Esophagus squamous epithelium (tissue), 4 donors: ENCODE results near the gene PLA2G2D.

Experiments used
- CTCF ChIP-seq, 6 experiments: fragments of 450-650 bp in 4 of 6; fragments of 200-600 bp in 2 of 6; sonication (generic) in 2 of 6; IDR thresholded peaks; one replicate each; pipeline ENCODE4 v1.5.1; 2016 to 2019; ENCODE audit warnings: antibody characterized with exemption in 6 of 6, mild to moderate bottlenecking in 4 of 6, moderate library complexity in 4 of 6
- POLR2A ChIP-seq, 4 donors: fragments of 450-650 bp; IDR thresholded peaks; one replicate each; pipeline ENCODE4 v1.6.1; 2017; ENCODE audit warnings: antibody characterized with exemption in 4 of 4, mild to moderate bottlenecking in 4 of 4, moderate library complexity in 3 of 4

- TF ChIP-seq POLR2A (IDR thresholded peaks at IDR 0.05), result no peak
- no peak for TF ChIP-seq CTCF (IDR thresholded peaks at IDR 0.05)
Observed at GRCh38 chr1:20154301-20154831, 35.0 kb upstream of the PLA2G2D start.
